NCI-H1436 (cell line): ENCODE measurements around the gene INPP5A.

Experiments
- DNase-seq: peaks from one replicate; lab custom pipeline; 2025; lab: John Stamatoyannopoulos, UW

The INPP5A gene

DNA sequence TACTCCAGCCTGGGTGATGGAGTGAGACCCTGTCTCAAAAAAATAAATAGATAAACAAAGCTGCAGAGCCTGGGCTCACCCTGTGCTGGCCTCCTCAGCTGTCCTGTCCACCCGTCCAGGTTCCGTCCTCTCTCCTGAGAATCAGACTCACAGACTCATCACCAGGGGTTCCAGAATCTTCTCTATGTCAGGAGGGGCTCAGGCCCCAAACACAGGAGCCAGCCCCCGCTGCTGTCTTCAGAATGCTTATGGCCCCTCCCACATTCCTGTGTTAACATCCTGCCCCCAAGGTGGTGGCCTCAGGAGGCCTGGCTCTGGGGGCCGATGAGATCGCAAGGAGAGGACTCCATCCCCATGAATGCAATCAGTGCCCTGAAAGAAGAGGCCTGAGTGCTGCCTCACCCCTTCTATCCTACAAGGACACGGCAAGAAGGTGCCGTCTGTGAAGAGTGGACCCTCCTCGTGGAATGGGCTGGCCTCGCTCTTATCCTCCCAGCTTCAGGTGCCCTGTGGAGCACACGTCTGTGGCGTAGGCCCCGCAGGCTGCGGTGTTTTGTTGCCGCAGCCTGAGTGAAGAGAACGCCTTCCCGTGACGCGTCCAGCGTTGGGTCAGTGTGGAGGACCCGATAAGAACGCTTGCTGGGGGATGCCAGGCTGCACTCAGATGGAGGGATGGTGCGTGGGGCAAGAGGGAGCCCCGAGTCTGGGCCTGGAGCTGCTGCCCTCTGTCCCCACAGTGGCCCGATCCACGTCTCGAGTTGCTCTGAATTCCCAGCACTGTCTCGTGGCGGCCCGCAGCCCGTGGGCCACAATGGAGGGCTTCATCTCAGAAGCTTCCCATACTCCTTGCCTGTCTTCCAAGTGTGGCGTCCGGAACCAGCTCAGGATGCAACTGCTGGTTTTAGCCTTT is 77.1 kb downstream of the INPP5A start:
- DNase-seq, result no peak

DNA sequence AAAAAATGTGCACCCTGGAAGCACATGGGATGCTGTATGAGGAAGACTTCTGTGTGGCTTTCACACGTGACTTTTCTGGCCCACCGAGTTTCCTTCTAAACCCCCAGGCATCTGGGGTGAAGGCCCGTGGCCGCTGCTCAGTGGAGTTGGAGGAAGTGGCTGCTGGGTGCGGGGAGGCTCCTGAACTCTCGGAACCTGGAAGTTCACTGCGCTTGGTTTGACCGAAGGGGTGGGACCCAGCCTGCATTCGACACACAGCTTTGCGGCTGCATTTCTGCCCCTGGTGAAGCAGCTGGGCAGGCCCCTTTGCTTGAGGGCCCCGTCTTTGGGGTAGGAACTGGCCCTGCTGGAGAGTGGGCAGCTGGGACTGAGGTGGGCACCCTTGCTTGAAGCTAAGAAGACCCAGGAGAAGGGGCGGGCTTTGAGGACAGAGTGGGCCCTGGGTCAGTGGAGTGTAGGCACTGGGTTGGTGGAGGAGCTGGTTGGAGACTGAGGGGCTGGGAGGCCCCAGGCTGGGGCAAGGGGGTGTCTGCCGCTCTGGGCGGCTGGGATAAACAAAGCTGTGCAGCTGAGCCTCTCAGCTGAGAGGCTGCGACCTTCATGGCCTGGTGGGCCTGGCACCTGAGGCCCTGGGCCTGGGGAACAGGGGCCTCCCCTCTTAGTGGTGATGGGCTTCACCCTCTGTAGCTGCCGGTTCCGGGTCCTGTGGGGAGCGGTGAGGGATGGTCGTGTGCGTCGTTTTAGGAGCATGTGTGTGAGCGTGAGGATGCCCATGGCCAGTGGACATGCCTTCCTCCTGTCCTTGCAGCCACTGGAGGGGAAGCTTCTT is 78.0 kb downstream of the INPP5A start:
- DNase-seq, result no peak

DNA sequence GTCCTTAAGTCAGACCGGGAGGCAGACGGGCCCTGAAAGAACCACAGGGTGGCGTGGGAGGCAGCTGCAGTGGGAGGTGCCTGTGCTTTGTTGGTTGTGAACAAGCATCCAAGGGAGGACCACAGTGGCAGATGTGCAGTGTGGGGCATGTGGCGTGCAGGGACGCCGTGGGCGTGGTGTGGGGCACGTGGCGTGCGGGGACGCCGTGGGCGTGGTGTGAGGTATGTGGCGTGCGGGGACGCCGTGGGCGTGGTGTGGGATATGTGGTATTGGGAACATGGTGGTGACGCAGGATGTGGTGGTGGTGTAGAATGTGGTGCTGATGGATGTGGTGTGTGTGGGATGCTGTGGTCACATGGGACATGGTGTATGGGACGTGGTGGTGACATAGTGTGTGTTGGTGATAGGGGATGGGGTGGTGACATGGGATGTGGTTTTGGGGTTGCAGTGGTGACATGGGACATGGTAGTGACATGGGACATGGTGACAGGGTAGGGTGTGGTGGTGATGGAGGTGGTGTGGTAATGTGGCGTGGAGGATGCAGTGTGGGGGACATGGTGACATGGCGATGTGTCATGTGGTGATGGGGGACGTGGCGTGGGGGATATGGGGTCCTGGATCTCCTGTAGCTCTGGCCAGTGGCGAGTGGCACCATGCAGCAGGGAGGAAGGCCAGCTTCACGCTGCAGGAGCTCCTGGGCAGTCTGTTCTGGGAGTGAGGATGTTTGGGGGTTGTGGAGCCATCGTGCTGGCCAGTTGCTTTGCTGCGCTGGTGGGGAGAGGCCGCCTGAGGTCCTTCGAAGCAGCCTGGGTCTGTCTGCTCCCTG is 78.8 kb downstream of the INPP5A start:
- DNase-seq, result no peak

DNA sequence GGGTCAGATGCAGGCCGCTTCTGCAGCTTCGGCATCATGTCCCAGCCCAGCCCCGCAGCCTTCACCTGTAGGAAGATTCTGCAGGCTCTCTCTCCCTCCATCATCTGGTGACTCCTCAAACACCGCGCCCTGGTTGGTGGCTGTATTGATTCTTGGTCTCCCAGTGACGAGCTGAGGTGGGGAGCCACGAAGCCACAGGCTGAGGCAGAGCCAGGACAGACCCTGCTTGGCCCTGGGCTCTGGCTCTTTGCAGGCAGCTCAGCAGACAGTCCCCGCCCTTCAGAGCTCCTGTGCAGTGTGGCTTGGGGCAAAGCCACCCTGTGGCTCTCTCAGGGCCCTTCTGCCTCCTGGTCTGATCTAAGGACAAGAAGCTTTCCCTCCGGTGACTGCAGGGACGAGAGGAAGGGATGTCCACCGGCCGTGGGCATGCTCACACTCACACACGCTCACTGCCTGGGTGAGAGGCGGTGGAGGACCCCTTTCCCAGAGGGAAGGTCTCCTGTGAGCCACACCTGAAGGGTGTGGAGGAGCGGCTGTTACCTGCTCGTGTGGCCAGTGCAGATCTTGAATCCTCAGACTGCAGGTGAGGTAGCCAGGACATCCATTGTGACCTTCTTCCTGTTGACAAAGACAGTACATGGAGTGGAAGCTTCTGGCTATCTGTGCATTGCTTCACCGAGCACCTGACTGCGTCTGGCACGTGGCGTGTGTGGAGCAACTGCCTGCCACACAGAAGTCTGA is 79.6 kb downstream of the INPP5A start:
- no peak for DNase-seq

DNA sequence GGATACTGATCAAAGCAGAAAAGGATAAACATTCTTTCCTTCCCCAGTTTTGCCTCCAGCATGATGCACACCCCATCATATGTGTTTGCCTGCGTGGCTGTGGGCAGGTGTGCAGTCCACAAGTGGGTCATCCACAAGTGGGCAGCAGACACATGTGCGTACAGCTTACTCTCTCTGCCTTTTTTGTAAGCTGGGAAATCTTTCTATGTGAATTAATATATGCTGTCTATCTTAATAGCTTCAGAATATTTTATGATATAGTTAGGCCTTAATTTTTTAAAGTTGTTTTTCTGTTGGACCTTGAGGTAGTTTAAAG is 80.1 kb downstream of the INPP5A start:
- no peak for DNase-seq

DNA sequence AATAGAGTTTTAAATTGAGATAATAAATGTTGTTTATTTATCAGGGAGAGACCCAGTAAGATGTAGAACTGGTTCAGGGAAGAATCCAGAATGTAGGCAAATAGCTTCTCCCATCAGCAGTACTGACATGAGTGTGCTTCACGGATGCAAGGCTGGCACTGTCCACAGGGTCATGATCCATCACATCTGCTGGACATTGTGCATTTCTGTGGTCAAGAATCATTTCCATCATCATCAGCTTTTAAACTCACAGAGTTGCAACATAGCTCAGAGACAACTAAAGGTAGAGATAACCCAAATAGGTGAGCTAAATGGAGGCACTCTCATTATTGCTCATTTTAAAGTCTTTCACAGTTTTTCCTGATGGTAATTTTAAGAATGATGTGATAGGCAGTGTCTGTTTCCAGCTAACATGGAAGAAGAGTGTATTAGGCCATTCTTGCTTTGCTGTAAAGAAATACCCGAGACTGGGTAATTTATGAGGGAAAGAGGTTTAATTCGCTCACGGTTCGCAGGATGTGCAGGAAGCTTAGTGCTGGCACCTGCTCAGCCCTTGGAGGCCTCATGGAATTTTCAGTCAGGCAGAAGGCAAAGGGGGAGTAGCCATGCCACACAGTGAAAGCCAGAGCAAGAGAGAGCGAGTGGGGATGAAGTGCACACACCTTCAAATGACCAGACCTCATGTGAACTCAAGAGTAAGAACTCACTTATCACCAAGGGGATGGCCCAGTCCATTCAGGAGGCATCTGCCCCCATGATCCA is 80.8 kb downstream of the INPP5A start:
- no peak for DNase-seq

DNA sequence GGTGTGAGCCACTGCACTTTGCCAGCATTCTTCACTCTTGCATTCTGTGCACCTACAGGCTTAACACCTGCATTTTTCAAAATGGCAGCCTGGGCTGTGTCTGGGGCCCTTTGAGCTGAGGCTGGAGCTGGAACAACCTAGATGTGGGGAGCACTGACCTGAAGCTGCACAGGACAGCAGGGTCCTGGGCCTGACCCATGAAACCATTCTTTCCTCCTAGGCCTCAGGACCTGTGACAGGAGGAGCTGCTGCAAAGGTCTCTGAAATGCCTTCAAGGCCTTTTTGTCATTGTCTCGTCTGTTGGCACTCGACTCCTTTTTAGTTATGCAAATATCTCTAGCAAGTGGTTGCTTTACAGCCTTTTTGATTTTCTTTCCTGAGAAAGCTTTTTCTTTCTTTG is 82.3 kb downstream of the INPP5A start:
- no peak for DNase-seq

DNA sequence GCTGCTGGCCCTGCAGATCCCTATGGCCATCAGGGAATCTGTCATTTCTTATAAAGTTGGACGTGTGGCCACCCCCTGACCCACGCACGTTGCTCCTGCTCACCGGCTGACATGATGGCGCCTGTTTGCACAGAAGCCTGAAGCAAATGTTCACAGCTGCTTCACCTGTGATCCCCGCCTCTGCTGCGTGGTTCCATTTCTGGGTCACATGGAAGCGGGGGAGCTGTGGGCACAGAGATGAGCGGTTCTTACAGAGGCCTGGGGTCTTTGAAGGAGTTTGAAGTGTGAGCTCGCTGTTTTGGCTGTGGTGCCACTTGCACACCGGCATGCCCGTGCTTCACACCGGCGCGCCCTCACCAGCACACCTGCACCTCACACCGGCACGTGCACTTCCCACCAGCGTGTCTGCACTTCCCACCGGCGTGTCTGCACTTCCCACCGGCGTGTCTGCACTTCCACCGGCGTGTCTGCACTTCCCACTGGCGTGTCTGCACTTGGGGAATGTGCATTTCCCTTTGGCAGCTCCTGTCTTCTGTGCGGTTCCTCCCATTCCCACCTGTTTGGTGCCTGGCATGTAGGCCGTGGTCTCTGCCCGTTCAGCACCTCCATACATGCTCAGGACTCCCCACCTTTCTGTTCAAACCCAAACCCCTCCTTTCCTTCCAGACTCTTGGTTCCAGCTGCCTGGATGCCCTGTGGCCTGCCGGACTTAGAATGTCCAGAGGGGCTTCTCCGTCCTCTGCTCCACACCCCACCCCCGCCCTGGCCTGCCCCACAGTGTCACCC is 86.7 kb downstream of the INPP5A start:
- DNase-seq, result no peak

DNA sequence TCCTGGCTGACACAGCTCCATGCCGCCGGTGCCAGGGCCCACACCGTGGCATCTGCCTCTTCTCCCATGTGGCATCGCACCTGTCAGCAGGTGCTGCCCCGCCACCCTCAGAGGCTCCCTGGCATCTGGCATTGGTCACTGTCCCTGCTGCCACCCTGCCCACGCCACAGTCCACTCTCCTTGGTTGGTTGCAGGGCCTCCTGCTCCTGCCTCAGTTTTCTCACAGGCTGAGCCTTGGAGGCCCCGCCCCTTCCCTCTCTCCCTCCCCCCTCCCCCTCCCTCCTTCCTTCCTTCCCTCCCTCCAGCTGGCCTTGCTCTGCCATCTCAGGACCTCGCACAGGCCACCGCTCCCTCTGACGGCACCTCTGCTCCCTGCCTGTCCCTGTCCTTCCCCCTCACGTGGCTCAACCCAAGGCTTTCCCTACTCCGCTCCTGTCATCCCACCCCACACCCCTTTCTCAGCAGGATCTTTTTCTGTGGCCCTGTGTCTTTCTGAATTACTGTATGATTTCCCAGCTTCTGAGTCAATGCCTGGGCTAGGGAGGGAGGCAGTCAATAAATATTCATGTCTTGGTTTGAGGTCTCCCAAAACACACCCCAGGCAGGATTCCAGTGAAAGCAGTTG is 87.4 kb downstream of the INPP5A start:
- no peak for DNase-seq

DNA sequence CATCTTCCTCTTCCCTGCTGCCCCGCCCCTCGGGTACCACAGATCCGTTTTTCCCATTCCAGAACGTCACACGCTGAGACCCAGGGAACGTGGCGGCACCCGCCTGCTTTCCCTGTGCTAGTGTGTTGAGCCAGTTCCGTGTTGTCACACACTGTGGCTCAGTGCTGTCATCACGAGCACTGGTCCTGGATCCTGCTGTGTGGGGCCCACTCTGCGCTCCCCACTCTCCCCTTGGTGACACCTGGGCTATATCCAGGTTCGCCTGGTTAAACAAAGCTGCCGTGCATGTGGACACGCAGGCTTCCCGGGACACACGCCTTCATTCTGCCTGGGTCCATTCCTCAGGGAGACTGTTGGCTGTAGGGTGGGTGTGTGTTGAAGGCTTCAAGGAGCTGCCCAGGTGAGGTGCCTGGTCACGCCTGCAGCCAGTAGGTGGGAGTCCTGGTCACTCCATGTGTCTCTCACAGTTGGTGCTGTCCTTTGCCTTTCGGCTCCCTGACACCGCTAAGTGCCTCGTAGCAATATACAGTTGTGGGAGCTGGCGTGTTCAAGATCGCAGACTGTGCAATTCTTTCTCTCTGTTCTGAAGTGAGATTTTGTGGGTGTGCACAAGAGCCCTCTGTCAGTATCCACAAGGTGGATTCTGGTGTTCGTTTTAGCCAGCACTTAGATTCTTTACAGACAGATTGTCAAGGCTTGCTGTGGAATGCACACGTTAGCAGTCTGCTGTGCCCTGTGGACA is 88.6 kb downstream of the INPP5A start:
- no peak for DNase-seq

DNA sequence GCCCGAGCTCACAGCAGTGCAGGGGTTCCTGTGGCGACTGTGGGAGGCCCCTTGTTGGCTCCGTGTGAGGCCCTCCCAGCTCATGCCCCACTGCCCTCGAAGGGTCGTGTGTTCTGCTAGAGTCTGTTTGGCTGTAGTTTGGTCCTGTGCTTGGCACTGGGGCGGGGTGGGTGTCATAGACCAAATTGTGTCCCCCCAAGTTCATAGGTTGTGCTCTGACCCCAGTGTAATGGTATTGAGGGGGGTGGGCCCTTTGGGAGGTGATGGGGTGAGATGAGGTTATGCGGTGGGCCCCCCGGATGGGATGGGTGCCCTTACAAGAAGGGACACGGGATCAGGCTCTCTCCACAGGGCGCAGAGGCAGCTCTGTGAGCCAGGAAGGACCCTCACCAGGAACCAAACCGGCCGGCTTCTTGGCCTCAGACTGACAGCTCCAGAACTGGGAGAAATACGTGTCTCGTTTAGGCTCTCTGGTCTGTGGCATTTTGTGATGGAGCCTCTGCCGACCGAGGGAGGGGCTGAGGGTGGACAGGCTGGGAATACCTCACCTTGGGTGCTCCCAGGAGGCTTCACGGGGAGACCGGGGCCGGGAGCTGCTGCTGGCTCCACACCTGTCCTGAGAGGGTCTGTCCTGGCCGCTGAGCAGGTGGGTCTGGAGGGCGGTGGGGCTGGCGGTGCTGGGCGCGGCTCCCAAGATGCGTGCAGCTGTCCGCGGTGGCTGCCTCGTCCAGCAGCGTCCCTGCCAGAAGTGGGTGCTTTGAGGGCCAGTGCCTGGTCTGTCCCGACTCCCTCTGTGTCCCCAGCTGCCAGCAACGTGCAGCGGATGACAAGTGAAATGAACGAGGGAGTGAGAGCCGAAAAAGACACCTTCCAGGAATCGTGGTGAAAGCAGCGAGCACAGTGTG is 89.4 kb downstream of the INPP5A start:
- no peak for DNase-seq

DNA sequence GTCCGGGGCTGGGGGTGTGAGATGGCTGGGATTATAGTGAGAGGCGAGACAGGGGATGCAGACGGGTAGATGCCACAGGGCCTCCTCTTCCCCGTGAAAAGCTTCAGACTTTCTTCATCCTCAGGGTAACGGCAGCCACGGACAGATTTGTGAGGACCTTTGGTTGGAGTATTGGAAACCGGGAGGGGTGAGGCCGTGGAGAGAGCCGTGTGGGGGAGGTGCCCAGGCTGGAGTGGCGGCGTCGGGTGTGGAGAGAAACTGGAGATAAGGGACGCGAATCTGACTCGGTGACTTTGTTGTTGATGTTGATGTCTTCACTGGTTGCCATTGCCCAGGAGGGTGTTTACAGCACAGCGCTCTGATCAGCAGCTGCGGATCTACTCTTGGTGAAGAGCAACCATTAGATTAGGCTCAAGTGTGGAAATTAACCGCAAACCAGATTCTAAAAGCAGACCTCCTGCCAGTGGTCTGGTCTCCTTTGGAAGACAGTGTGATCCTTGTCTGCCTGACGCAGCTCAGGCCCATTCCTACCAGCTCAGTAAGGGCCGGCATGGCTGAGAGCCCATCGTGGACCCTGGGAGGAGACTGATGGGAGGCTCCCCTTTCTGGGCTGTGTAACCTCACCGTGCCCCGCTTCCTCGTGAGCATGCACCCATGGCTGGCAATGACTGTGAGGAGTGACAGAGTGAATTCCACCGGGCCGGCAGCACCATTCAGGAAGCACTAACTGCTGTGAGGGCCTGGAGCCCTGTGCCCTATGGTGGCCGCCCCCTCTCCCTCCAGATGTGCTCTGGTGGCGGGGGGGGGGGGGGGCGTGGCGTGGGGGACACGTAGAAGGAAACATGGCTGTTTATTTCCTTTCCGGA is 90.3 kb downstream of the INPP5A start:
- DNase-seq, result no peak

DNA sequence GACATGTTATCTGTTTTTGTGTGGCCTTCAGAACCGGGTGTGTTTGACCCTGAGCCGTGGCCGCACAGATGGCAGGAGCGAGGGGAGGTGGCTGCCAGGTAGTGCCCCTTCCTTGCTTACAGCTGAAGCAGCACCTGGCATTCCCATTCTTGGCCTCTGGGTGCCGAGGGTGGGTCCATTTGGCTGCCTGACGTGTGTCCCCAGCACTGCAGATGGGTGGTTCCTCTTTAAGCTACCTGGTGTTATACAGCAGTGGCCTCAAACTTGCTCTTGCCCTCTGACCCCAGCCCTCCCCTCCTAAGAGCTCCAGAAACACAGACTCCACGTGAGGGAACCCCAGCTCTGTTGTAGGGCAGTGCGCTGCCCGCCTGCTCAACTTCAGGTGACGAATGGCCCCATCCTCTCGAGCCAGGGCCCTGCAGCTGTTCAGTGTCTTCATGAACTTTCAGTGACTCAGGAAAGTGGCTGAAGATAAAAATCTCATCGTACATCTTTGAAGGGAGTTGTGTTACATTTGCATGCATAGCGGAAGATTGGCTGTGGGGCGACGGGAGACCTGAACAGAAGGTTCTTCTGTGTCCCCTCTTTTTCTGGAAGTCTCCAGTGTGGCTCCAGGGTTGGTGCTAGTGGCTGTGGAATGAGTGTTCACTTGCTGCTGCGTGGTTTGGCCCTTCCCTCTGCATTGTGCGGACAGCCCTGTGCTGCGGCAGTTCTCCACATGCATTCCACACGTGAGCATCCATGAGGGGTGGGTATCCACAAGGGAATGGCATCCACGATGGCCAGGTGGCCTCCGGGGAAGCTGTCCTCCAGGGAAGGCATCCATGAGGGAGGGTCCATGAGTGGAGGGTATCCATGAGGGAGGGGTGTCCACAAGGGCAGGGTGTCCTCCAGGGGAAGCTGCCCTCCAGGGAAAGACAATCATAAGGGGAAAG is 91.6 kb downstream of the INPP5A start:
- no peak for DNase-seq

DNA sequence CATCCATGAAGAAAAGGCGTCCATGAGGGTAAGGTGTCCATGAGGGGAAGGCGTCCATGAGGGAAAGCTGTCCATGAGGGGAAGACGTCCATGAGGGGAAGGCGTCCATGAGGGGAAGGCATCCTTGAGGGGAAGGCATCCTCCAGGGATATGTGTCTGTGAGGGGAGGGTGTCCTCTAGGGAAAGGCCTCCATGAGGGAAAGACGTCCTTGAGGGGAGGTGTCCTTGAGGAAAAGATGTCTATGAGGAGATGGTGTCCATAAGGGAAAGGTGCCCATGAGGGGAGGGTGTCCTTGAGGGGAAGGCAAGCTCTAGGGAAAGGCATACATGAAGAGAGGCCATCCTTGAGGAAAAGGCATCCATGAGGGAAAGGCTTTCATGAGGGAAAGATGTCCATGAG is 92.6 kb downstream of the INPP5A start:
- DNase-seq, result no peak

DNA sequence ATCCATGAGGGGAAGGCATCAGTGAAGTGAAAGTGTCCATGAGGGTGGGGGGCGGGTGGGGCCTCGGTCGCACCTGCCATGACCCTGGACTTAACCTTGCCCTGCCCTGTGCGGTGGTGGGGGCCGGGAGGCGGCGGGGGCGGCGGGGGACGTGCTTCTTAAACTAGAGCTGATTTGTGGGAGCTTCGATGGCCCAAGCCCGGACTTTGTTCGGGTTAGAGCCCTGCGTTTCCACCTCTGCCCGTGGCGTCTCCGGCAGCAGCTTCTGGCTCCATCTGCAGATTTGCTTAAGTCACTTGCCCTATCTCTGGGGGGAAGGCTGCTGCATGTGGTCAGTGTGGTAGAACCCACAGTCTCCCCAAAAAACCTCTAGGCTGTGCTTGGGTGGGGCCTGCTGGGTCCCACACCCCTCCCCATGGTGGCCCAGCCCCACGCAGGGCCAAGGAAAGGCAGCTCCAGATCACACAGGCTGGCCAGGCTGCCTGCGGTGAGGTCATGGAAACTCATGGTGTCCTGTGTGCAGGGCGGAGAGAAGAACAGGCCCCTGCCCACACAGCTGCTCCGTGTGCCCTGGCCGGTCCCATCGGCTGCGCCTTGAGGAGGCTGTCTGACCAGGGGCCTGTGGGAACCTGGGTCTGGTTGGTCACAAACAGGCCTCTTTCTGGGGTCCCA is 93.2 kb downstream of the INPP5A start:
- no peak for DNase-seq
